ENCODE results near the gene PDE2A.

PDE2A gene

DNA sequence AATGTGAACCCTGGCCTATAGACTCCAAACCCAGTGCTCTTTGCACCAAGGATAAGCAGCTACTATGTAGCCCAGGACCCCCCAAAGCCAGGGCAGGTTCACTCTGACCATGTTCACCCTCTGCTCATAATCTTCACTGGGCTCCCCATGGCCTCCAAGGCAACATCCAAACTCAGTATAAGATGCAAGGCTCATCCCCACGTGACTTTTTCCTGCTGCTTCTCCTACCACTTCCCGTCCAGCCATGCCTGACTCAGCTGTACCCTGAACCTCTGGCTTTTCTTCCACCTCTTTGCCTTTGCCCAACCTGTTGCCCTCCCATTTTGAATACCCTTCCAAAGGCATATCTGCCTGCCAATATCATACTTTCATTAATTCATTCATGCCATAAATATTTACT lies 27.8 kb downstream of the PDE2A start:
- DNase-seq (ENCODE audit: low read depth, low spot score), result no peak

DNA sequence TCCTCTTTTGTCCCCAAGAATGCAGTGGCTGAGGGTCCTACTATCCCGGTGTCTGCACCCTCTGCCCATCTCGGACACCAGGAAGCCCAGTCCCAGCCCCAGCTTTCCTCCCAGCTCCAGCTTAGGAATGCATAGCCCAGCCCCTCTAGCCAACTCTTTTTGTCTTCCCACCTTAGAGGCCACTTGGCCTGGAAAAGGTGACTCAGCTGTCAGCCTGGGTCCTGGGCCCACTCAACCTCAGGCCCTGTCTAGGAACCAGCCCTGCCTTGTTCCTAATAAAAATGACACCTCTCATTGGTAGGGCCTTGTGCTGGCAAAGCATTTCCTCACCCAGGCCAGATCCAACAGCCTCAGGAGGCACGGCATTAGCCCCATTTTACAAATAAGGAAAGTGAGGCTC lies 28.2 kb downstream of the PDE2A start:
- H3K27me3 ChIP-seq (ENCODE audit: insufficient read depth, insufficient read length), result peaks cover 12% of the 10 kb centered on the region
- no peak overlapping the region for H3K4me3 ChIP-seq (ENCODE audit: insufficient read length, low read depth)
- peaks cover 11% of the 10 kb centered on the region for H3K4me1 ChIP-seq (ENCODE audit: insufficient read depth, insufficient read length)
- H3K36me3 ChIP-seq (ENCODE audit: insufficient read depth, insufficient read length, low read length), result no peaks in the 10 kb centered on the region
- H3K9me3 ChIP-seq (ENCODE audit: insufficient read depth, low read length), result no peaks in the 10 kb centered on the region
- no peak overlapping the region for H3K9ac ChIP-seq (ENCODE audit: insufficient read length, low read depth)
- no peak for TF ChIP-seq YY1 (IDR thresholded peaks at IDR 0.05; ENCODE audit: insufficient read depth, insufficient read length)
- TF ChIP-seq ZNF274 (IDR thresholded peaks at IDR 0.05; ENCODE audit: low read depth, low read length), result no peak
- no peak for TF ChIP-seq SUZ12 (IDR thresholded peaks at IDR 0.05; ENCODE audit: extremely low read depth, insufficient read depth, insufficient read length)
- DNase-seq (ENCODE audit: low read depth, low spot score), result no peak

More for the DNA sequence above, 27.8 kb downstream of the PDE2A start:
- H3K9ac ChIP-seq (ENCODE audit: insufficient read length, low read depth), result no peak overlapping the region
- no peak for TF ChIP-seq YY1 (IDR thresholded peaks at IDR 0.05; ENCODE audit: insufficient read depth, insufficient read length)
- TF ChIP-seq ZNF274 (IDR thresholded peaks at IDR 0.05; ENCODE audit: low read depth, low read length), result no peak
- no peak for TF ChIP-seq SUZ12 (IDR thresholded peaks at IDR 0.05; ENCODE audit: extremely low read depth, insufficient read depth, insufficient read length)
- no peaks in the 10 kb centered on the region for H3K36me3 ChIP-seq (ENCODE audit: insufficient read depth, insufficient read length, low read length)
- no peak overlapping the region for H3K4me3 ChIP-seq (ENCODE audit: insufficient read length, low read depth)
- H3K27me3 ChIP-seq (ENCODE audit: insufficient read depth, insufficient read length), result peaks cover 7% of the 10 kb centered on the region
- no peaks in the 10 kb centered on the region for H3K9me3 ChIP-seq (ENCODE audit: insufficient read depth, low read length)
- peaks cover 11% of the 10 kb centered on the region for H3K4me1 ChIP-seq (ENCODE audit: insufficient read depth, insufficient read length)

DNA sequence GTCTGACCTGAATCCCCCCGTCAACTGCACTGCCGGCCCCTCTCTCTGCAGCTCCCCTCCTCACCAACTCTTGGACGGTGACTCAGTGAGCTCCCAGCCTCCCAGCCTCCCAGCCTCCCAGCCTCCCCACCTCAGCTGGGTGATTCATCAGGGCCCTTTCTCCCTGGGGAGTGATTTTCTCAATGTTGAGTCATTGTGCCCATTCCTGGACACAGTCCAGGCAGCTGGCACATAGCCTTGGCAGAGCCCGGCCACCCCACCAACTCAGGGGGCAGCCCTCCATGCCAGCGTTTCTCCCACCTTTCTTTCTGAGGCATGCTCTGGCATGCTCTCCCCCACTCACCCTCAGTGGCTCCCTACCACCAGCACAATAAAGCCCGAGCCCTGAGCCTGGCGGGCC lies 30.7 kb downstream of the PDE2A start:
- H3K4me3 ChIP-seq (ENCODE audit: insufficient read length, low read depth), result peak overlapping the region; percentile 39
- H3K27me3 ChIP-seq (ENCODE audit: insufficient read depth, insufficient read length), result peaks cover 28% of the 10 kb centered on the region
- H3K9ac ChIP-seq (ENCODE audit: insufficient read length, low read depth), result no peak overlapping the region

DNA sequence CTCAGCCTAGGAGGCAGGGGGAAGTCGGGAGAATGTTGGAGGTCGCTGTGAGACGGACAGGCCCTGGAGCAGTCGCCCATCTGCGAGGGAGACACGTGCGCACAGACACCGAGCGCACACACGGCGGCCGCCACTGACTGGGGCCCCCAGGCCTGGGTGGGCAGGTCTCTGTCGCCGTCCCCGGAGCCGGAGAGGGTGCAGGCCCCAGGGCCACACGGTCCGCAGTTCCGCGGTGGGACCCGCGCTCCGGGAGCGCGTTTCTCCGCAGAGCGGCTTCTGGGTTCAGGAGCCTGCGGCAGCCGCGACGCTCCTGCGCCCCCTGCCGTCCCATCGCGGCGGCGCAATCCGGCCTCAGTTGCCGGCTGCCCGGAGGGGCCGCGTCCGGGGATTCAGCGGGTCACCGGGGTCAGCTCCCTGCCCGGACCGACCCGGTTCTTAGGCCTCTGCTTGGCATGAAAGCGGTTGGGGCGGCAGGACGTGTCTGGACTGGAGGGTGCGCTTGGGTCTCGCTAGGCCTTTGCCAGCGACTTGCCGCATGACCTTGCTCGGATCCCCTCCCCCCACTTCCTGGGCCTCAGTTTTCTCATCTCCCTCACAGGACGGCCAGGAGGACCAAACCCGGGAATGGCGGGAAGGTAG lies 31.2 kb downstream of the PDE2A start:
- Histone ChIP-seq H3K27me3 (ENCODE audit: insufficient read depth, insufficient read length) (peaks cover 28% of the 10 kb centered on the region), H3K9me3 (ENCODE audit: insufficient read depth, low read length) (no peaks in the 10 kb centered on the region), H3K4me3 (ENCODE audit: insufficient read length, low read depth) (peak overlapping the region; percentile 39), H3K9ac (ENCODE audit: insufficient read length, low read depth) (peak overlapping the region; percentile 46), H3K4me1 (ENCODE audit: insufficient read depth, insufficient read length) (peaks cover 12% of the 10 kb centered on the region), H3K36me3 (ENCODE audit: insufficient read depth, insufficient read length, low read length) (no peaks in the 10 kb centered on the region)
- no peak for TF ChIP-seq YY1 (IDR thresholded peaks at IDR 0.05; ENCODE audit: insufficient read depth, insufficient read length)
- peak; percentile 28 for TF ChIP-seq SUZ12 (IDR thresholded peaks at IDR 0.05; ENCODE audit: extremely low read depth, insufficient read depth, insufficient read length)
- DNase-seq (ENCODE audit: low read depth, low spot score), result peak; percentile 46

More for the DNA sequence above, 30.7 kb downstream of the PDE2A start:
- Histone ChIP-seq H3K36me3 (ENCODE audit: insufficient read depth, insufficient read length, low read length) (no peaks in the 10 kb centered on the region), H3K4me1 (ENCODE audit: insufficient read depth, insufficient read length) (peaks cover 11% of the 10 kb centered on the region), H3K9me3 (ENCODE audit: insufficient read depth, low read length) (no peaks in the 10 kb centered on the region)
- no peak for DNase-seq (ENCODE audit: low read depth, low spot score)
- no peak for TF ChIP-seq YY1 (IDR thresholded peaks at IDR 0.05; ENCODE audit: insufficient read depth, insufficient read length)
- no peak for TF ChIP-seq ZNF274 (IDR thresholded peaks at IDR 0.05; ENCODE audit: low read depth, low read length)
- TF ChIP-seq SUZ12 (IDR thresholded peaks at IDR 0.05; ENCODE audit: extremely low read depth, insufficient read depth, insufficient read length), result no peak

DNA sequence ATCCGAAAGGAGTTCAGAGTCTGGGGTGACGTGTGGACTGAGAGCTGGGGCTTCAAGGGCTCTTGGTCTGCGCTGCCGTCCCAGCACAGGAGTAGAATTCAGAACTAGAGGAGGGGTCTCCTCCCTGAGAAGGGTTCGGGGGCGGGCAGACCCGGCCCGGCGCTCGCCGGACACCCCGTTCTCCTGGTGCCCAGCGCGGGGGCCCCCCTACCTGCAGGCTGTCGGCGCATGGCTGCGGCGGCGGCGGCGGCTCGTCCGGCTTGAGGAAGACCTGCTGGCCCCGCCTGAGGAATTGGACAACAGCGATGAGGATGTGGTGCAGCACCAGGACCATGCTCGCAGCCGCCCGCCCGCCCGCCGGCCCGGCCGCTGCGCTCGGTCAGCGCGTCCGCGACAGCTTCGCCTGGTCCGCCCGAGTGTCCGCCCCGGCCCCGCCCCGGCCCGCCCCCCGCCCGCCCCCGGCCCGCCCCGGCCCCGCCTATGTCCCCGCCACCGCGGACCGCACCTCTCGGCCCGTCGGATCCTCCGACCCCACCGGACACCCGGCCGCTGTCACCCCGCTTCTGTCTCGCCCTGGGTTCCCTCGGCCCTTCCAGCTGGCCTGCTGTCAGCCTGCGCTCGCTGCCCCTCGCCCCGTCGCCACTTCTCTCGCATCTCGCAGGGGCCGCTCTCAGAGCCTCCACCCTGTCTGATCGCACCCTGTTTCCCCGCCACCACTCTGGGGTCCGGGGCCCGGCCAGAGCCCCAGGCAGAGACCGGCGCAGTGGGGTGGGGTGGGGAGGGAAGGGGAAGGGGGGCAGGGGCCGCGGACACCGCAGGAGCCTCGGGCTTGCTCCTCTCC lies 32.0 kb downstream of the PDE2A start:
- peaks cover 17% of the 10 kb centered on the region for H3K4me1 ChIP-seq (ENCODE audit: insufficient read depth, insufficient read length)
- no peaks in the 10 kb centered on the region for H3K36me3 ChIP-seq (ENCODE audit: insufficient read depth, insufficient read length, low read length)
- H3K9me3 ChIP-seq (ENCODE audit: insufficient read depth, low read length), result no peaks in the 10 kb centered on the region
- TF ChIP-seq SUZ12 (IDR thresholded peaks at IDR 0.05; ENCODE audit: extremely low read depth, insufficient read depth, insufficient read length), result peak; percentile 6
- no peak for TF ChIP-seq YY1 (IDR thresholded peaks at IDR 0.05; ENCODE audit: insufficient read depth, insufficient read length)
- peak overlapping the region; percentile 61 for H3K9ac ChIP-seq (ENCODE audit: insufficient read length, low read depth)
- no peak for DNase-seq (ENCODE audit: low read depth, low spot score)
- H3K27me3 ChIP-seq (ENCODE audit: insufficient read depth, insufficient read length), result peaks cover 28% of the 10 kb centered on the region
- H3K4me3 ChIP-seq (ENCODE audit: insufficient read length, low read depth), result peak overlapping the region; percentile 26

DNA sequence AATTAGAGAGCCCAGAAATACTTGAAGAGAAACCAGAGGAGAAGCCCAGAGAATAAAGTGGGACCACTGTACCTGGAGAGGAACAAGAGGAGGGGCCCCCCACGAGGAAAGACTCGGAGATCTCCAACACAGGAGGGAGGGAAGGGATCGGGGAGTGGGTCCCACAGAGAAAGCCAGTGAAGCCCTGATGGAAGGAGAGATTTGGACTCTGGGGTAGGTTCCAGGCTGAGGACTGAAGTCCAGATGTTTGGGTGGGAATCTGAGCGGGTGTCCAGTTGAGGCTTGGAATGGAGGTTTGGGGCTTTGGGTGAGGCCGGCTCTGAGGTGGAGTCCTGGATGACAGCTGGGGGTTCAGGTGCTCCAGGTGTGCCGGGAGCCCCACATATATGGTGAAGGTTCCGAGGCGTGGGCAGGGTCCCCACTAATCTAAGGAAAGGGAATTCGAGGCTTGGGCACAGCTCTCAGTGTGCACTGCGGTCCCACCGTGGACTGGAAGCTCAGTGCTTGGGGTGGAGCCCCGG lies 32.6 kb downstream of the PDE2A start:
- DNase-seq (ENCODE audit: low read depth, low spot score), result no peak
- Histone ChIP-seq H3K9ac (ENCODE audit: insufficient read length, low read depth) (peak overlapping the region; percentile 32), H3K9me3 (ENCODE audit: insufficient read depth, low read length) (no peaks in the 10 kb centered on the region), H3K4me3 (ENCODE audit: insufficient read length, low read depth) (no peak overlapping the region), H3K27me3 (ENCODE audit: insufficient read depth, insufficient read length) (peaks cover 28% of the 10 kb centered on the region), H3K36me3 (ENCODE audit: insufficient read depth, insufficient read length, low read length) (no peaks in the 10 kb centered on the region), H3K4me1 (ENCODE audit: insufficient read depth, insufficient read length) (peaks cover 18% of the 10 kb centered on the region)
- TF ChIP-seq SUZ12 (IDR thresholded peaks at IDR 0.05; ENCODE audit: extremely low read depth, insufficient read depth, insufficient read length) (peak; percentile 11), YY1 (IDR thresholded peaks at IDR 0.05; ENCODE audit: insufficient read depth, insufficient read length) (no peak), ZNF274 (IDR thresholded peaks at IDR 0.05; ENCODE audit: low read depth, low read length) (no peak)

All from NT2/D1 (cell line).